C4-2B (cell line): ENCODE measurements around the gene SGMS1.

Source experiments
- H3K27ac ChIP-seq: fragments of 450-650 bp; 2 replicates; pipeline ENCODE4 v1.5.1; 2017
- ZFX ChIP-seq: fragments of 450-650 bp; IDR thresholded peaks from 2 replicates; pipeline ENCODE4 v1.6.1; 2017
- TF ChIP-seq, protein P1 (sequence below): fragments of 450-650 bp; conservative IDR thresholded peaks from 2 replicates; pipeline ENCODE4 v1.5.1; 2017; ENCODE audit warnings: mild to moderate bottlenecking

SGMS1 gene

DNA sequence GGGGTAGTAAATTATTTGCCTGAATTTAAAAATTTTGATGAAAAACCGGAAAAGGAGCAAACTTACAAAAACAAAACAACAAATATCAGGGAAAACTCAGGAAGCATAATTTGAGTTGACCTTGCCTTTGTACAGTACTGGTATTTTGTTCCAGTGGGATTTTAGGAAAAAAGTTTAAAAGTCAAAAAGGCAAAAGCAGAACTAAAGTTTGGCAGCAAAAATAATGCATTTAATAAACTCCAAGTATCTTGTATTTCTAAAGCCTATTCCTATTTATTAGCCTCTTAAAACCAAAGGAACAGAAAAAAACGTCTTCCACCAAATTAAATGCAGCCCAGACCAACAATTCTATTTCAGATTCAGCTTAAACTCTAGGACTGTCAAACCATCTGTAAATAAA is 281.8 kb downstream of the SGMS1 start:
- TF ChIP-seq, protein P1, sequence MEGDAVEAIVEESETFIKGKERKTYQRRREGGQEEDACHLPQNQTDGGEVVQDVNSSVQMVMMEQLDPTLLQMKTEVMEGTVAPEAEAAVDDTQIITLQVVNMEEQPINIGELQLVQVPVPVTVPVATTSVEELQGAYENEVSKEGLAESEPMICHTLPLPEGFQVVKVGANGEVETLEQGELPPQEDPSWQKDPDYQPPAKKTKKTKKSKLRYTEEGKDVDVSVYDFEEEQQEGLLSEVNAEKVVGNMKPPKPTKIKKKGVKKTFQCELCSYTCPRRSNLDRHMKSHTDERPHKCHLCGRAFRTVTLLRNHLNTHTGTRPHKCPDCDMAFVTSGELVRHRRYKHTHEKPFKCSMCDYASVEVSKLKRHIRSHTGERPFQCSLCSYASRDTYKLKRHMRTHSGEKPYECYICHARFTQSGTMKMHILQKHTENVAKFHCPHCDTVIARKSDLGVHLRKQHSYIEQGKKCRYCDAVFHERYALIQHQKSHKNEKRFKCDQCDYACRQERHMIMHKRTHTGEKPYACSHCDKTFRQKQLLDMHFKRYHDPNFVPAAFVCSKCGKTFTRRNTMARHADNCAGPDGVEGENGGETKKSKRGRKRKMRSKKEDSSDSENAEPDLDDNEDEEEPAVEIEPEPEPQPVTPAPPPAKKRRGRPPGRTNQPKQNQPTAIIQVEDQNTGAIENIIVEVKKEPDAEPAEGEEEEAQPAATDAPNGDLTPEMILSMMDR = no peak
- TF ChIP-seq ZFX = no peak

DNA sequence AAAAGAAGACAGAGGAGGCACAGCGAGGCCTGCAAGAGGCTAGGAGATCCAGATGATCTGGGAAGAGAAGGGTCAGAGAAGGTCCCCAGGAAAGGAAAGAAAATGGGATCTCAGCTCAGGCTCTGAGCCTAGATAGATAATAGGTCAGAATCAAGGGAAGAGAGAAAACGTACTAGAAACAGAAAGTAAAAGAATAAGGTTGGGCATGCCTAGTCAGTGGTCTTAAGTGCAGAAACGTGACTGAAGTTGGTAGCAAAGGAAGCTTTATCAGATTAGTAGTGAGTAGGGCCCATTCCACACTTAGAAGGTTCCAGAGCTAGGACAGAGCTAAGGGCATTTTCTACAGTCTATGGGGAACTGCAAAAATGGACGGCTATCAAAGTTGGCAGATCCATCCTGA is 287.6 kb downstream of the SGMS1 start:
- TF ChIP-seq, protein P1 = no peak
- no peak for TF ChIP-seq ZFX
- no peak overlapping the region for H3K27ac ChIP-seq

More for the DNA sequence above, 281.8 kb downstream of the SGMS1 start:
- no peak overlapping the region for H3K27ac ChIP-seq

DNA sequence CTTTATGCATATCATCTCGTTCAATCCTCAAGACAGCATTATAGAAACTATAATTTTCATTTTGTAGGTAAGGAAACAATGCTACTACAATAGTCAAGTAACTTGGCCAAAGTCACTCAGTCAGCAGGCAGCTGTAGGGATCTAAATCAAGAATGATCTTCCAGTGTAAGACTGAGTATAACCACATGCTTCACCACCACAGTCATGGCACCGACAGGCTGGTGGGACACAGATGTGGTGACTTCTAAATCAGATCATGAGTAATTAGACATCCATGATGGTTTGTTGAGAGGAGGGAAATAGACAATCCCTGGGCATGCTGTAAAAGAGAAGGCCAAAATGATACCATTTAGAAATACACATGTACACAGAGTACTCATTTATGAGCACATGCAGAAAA is 288.4 kb downstream of the SGMS1 start:
- no peak for TF ChIP-seq ZFX
- TF ChIP-seq, protein P1 = no peak
- H3K27ac ChIP-seq = no peak overlapping the region

DNA sequence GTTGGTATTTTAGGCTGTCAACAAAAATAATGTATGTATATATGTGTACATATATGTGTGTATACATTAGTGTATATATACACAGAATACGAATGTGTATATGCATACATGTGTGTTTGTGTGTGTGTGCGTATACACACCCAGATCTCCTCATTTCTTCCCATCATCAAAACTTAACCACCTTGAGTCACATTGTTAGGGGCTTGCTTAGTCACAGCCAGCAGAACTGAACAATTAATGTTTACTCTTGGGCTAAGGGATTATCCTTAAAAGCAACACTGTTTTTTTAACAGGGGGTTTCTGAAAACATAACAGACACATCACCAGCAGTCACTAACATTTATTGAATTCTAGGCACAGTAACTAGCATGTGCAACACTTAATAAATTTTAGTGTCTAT is 289.5 kb downstream of the SGMS1 start:
- TF ChIP-seq ZFX = no peak
- TF ChIP-seq, protein P1 = no peak

DNA sequence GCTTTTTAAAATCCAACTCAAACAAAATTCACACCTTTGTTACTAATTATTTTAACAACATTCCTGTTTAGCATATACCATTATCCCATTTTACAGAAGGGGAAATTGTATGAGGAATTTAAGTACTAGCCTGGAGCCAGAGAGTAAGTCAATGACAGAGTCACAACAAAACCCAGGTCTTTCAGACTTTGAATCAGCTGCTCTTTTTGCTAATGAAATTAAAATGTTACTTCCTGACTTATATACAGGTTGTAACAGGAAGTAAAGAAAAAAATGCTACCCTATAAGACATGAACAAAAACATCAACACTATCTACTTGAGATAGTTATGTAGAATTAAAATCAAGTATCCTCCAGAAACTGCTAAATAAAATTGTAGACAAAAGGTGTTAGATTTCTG is 289.9 kb downstream of the SGMS1 start:
- TF ChIP-seq, protein P1 = no peak
- no peak for TF ChIP-seq ZFX
- H3K27ac ChIP-seq = no peak overlapping the region

More for the DNA sequence above, 289.5 kb downstream of the SGMS1 start:
- no peak overlapping the region for H3K27ac ChIP-seq

DNA sequence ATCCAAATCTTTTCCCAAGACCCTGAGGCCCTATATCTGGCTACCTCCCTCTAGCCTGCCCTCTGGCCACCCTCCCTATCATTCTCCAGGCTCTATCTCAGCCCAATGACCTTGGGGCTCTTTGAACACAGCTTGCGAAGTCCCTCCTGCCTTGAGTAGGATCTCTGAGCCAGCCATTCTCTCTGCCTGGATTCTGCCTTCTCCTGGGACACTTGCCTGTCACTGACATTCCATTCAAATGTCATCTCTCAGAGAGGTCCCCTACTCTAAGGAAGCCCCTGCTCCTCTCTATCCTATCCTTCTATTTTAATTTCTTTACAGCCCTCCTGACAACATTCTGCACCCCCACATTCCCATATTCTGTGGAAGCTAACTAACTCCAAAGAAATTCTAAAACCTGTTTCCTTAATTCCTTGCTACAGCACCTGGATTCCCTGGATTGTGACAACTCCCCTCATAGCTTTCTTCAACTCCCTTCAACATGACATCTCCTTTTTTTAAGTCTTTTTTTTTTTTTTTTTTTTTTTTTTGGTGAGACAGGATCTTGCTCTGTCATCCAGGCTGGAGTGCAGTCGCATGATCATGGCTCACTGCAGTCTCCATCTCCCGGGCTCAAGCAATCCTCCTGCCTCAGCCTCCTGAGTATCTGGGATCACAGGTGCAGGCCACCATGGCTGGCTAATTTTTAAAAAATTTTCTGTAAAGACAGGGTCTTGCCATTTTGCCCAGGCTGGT is 291.5 kb downstream of the SGMS1 start:
- no peak for TF ChIP-seq ZFX
- TF ChIP-seq, protein P1 = no peak
- H3K27ac ChIP-seq = no peak overlapping the region

DNA sequence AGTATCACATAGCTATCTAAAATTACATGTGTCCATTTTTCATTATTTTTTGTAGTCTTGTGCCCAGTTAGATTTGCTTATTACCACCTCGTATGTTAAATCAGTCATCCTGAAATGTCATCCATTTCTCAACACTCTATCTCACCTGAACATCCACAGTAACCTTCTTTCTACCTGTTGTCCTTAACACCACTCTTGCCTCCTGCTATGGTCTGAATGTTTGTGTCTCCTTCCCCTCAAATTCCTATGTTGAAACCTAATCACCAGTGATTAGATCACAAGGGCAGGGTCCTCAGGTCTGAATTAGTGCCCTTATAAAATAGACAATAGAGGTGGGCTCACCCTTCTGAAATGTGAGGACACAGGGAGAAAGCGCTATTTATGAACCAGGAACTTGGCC is 292.3 kb downstream of the SGMS1 start:
- TF ChIP-seq ZFX = no peak
- no peak overlapping the region for H3K27ac ChIP-seq
